Measurements from ENCODE around the gene ZNF813. TPM values are rescaled to one million over a fixed set of nuclear protein-coding genes. Genes with fewer than 3 reads are reported as not detected.

The ZNF813 gene
- total and polyA plus RNA-seq, 3 experiments from 2014 or later: 4.7 to 6.6 (median 5.6) TPM

DNA sequence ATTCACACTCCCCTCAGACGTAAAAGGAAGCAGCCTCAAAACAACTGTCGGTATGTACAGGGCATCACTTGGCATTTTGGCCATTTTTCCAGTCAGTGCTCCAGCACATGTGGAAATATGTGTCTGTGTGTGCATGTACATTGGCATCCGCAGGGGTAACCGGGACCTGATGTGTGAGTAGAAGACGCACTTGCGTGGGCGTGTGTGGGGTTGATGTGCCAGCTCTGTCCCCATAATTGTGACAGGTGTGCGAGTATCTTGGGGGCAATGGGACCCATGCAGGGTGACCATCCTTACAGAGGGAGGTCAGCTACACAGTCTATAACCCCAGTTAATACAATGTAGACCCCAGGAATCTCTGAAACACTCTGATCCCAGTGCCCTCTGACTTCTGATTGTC, 63.1 kb downstream of the ZNF813 start:
- peaks cover 9 to 52% (median 35%) of the 10 kb centered on the region in 3 donors for H3K36me3 Mint-ChIP-seq
- POLR2A ChIA-PET: no interaction called here

GRCh38 chr19:53531457-53531856, 63.9 kb downstream of the ZNF813 start:
- Histone ChIP-seq H3K27ac (ENCODE audit: low read depth, low read length) (no peak overlapping the region), H3K27me3 (ENCODE audit: insufficient read depth, low read length, poor library complexity, severe bottlenecking) (no peaks in the 10 kb centered on the region), H3K4me3 (ENCODE audit: low read length) (no peak overlapping the region), H3K9me3 (ENCODE audit: low read length) (no peaks in the 10 kb centered on the region), H3K4me1 (ENCODE audit: insufficient read depth, low read length) (no peaks in the 10 kb centered on the region), H3K36me3 (ENCODE audit: insufficient read depth, low read length) (no peaks in the 10 kb centered on the region)
- ChIA-PET POLR2A (no interaction called here), CTCF (no interaction called here)
- no peak for DNase-seq
- H3K36me3 Mint-ChIP-seq: peaks cover 6 to 49% (median 33%) of the 10 kb centered on the region in 3 donors
- peaks cover 0 to 31% (median 4%) of the 10 kb centered on the region in 5 donors for H3K9me3 Mint-ChIP-seq
- peaks cover 2 to 7% (median 3%) of the 10 kb centered on the region in 3 donors for H3K4me1 Mint-ChIP-seq
- no peaks in the 10 kb centered on the region for H3K27me3 Mint-ChIP-seq
- no peak overlapping the region for H3K4me3 Mint-ChIP-seq
- no peak overlapping the region for H3K27ac Mint-ChIP-seq

More for the DNA sequence above, 63.1 kb downstream of the ZNF813 start:
- no peaks in the 10 kb centered on the region for H3K4me1 ChIP-seq (ENCODE audit: insufficient read depth, low read length)
- H3K27me3 ChIP-seq (ENCODE audit: insufficient read depth, low read length, poor library complexity, severe bottlenecking): no peaks in the 10 kb centered on the region
- H3K4me3 ChIP-seq (ENCODE audit: low read length): no peak overlapping the region
- no peaks in the 10 kb centered on the region for H3K4me1 Mint-ChIP-seq
- DNase-seq: no peak
- no peak overlapping the region for H3K27ac Mint-ChIP-seq
- H3K4me3 Mint-ChIP-seq: no peak overlapping the region
- H3K27me3 Mint-ChIP-seq: no peaks in the 10 kb centered on the region
- H3K9me3 Mint-ChIP-seq: peaks cover 7 to 38% (median 11%) of the 10 kb centered on the region in 5 donors
- CTCF ChIA-PET: no interaction called here
- H3K36me3 ChIP-seq (ENCODE audit: insufficient read depth, low read length): no peaks in the 10 kb centered on the region
- H3K9me3 ChIP-seq (ENCODE audit: low read length): peaks cover 6% of the 10 kb centered on the region
- H3K27ac ChIP-seq (ENCODE audit: low read depth, low read length): no peak overlapping the region

- H3K27me3 Mint-ChIP-seq: no peaks in the 10 kb centered on the region
- no peak for DNase-seq
- H3K9me3 Mint-ChIP-seq: peaks cover 0 to 28% (median 2%) of the 10 kb centered on the region in 5 donors
- H3K36me3 Mint-ChIP-seq: peaks cover 4 to 47% (median 30%) of the 10 kb centered on the region in 3 donors
- ChIA-PET CTCF (no interaction called here), POLR2A (no interaction called here)
- no peak overlapping the region for H3K4me3 ChIP-seq (ENCODE audit: low read length)
- peaks cover 2 to 13% (median 10%) of the 10 kb centered on the region in 3 donors for H3K4me1 Mint-ChIP-seq
- H3K4me1 ChIP-seq (ENCODE audit: insufficient read depth, low read length): peaks cover 7% of the 10 kb centered on the region
- H3K9me3 ChIP-seq (ENCODE audit: low read length): no peaks in the 10 kb centered on the region
- H3K27ac Mint-ChIP-seq: no peak overlapping the region
- no peaks in the 10 kb centered on the region for H3K27me3 ChIP-seq (ENCODE audit: insufficient read depth, low read length, poor library complexity, severe bottlenecking)
- no peak overlapping the region for H3K4me3 Mint-ChIP-seq
- no peaks in the 10 kb centered on the region for H3K36me3 ChIP-seq (ENCODE audit: insufficient read depth, low read length)
- H3K27ac ChIP-seq (ENCODE audit: low read depth, low read length): no peak overlapping the region
These were observed 64.8 kb downstream of the ZNF813 start for GRCh38 chr19:53532362-53532761.

DNA sequence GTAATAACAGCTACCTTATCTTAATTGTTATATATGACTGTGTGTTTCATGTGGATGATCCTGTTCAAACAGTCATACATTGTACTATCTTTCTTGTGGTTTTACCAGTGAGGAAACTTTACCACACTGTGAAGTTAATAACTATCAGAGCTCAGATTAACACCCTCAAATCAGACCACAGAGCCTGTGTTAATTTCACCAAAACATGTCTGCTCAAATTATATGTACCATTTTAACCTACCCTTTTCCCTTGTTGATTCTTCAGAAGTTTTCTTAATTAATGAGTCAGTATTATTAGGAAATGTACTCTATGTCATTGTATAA, 68.7 kb downstream of the ZNF813 start:
- H3K27me3 ChIP-seq (ENCODE audit: insufficient read depth, low read length, poor library complexity, severe bottlenecking): no peaks in the 10 kb centered on the region
- H3K4me1 ChIP-seq (ENCODE audit: insufficient read depth, low read length): peaks cover 17% of the 10 kb centered on the region
- no peaks in the 10 kb centered on the region for H3K9me3 ChIP-seq (ENCODE audit: low read length)
- CTCF ChIA-PET: no interaction called here
- no peak overlapping the region for H3K4me3 ChIP-seq (ENCODE audit: low read length)
- H3K4me1 Mint-ChIP-seq: peaks cover 19 to 45% (median 32%) of the 10 kb centered on the region in 3 donors
- H3K36me3 ChIP-seq (ENCODE audit: insufficient read depth, low read length): no peaks in the 10 kb centered on the region
- peak overlapping the region in 7 of 8 donors; percentile 78 to 100 (median 84) for H3K27ac Mint-ChIP-seq
- peaks cover 0 to 14% of the 10 kb centered on the region in 2 donors for H3K27me3 Mint-ChIP-seq
- POLR2A ChIA-PET: interaction anchor here (1.5 kb wide), 1 partner anchor 16 kb away, joined by 5 read pairs; no protein-coding TSS in a partner anchor
- peak overlapping the region in 6 of 7 donors; percentile 29 to 94 (median 54) for H3K4me3 Mint-ChIP-seq
- DNase-seq: no peak
- H3K27ac ChIP-seq (ENCODE audit: low read depth, low read length): no peak overlapping the region
- peaks cover 0 to 14% (median 0%) of the 10 kb centered on the region in 5 donors for H3K9me3 Mint-ChIP-seq
- peaks cover 12 to 40% (median 33%) of the 10 kb centered on the region in 3 donors for H3K36me3 Mint-ChIP-seq

GRCh38 chr19:53537121-53537520, 69.6 kb downstream of the ZNF813 start:
- CTCF ChIA-PET: interaction anchor here (1.3 kb wide), 1 partner anchor 16 kb away, joined by 3 read pairs; no protein-coding TSS in a partner anchor
- H3K4me1 ChIP-seq (ENCODE audit: insufficient read depth, low read length): peaks cover 17% of the 10 kb centered on the region
- Mint-ChIP-seq H3K27ac (peak overlapping the region; percentile 98 to 100 (median 99)), H3K4me3 (peak overlapping the region; percentile 91 to 99 (median 94)), H3K9me3 (peaks cover 0 to 12% (median 0%) of the 10 kb centered on the region in 5 donors), H3K4me1 (peaks cover 23 to 52% (median 34%) of the 10 kb centered on the region in 3 donors), H3K36me3 (peaks cover 9 to 47% (median 30%) of the 10 kb centered on the region in 3 donors), H3K27me3 (peaks cover 0 to 14% of the 10 kb centered on the region in 2 donors)
- POLR2A ChIA-PET: interaction anchor here (1.3 to 1.5 kb wide), 2 partner anchors 17 to 18 kb away, joined by 5 read pairs; no protein-coding TSS in a partner anchor
- DNase-seq: peak in 2 of 5 donors; percentile 8 to 51
- peak overlapping the region; percentile 75 for H3K4me3 ChIP-seq (ENCODE audit: low read length)
- no peaks in the 10 kb centered on the region for H3K36me3 ChIP-seq (ENCODE audit: insufficient read depth, low read length)
- no peaks in the 10 kb centered on the region for H3K27me3 ChIP-seq (ENCODE audit: insufficient read depth, low read length, poor library complexity, severe bottlenecking)
- no peaks in the 10 kb centered on the region for H3K9me3 ChIP-seq (ENCODE audit: low read length)
- peak overlapping the region; percentile 95 for H3K27ac ChIP-seq (ENCODE audit: low read depth, low read length)

- H3K4me3 ChIP-seq (ENCODE audit: low read length): peak within 1 kb of the TSS; percentile 83
These were observed 70.2 kb downstream of the ZNF813 start, which contains the start of gene ZNF331 for GRCh38 chr19:53537521-53538377. ZNF331 (plus strand) TSS chr19:53538145; CDS start chr19:53569377, 31,232 bp downstream.

GRCh38 chr19:53538378-53539109, 71.0 kb downstream of the ZNF813 start:
- Mint-ChIP-seq H3K27ac (peak overlapping the region; percentile 98 to 100 (median 99)), H3K4me1 (peaks cover 24 to 58% (median 40%) of the 10 kb centered on the region in 3 donors), H3K36me3 (peaks cover 11 to 53% (median 28%) of the 10 kb centered on the region in 3 donors), H3K27me3 (peaks cover 0 to 14% of the 10 kb centered on the region in 2 donors), H3K4me3 (peak overlapping the region; percentile 91 to 99 (median 94)), H3K9me3 (peaks cover 0 to 10% (median 0%) of the 10 kb centered on the region in 5 donors)
- Histone ChIP-seq H3K36me3 (ENCODE audit: insufficient read depth, low read length) (no peaks in the 10 kb centered on the region), H3K9me3 (ENCODE audit: low read length) (no peaks in the 10 kb centered on the region), H3K27ac (ENCODE audit: low read depth, low read length) (peak overlapping the region; percentile 95), H3K4me1 (ENCODE audit: insufficient read depth, low read length) (peaks cover 17% of the 10 kb centered on the region), H3K27me3 (ENCODE audit: insufficient read depth, low read length, poor library complexity, severe bottlenecking) (no peaks in the 10 kb centered on the region), H3K4me3 (ENCODE audit: low read length) (peak overlapping the region; percentile 83)
- DNase-seq: no peak
- ChIA-PET POLR2A (interaction anchor here (1.3 kb wide), 1 partner anchor 18 kb away, joined by 3 read pairs; no protein-coding TSS in a partner anchor), CTCF (interaction anchor here (0.6 kb wide), 1 partner anchor 182 kb away, joined by 3 read pairs; no protein-coding TSS in a partner anchor)

More at GRCh38 chr19:53537521-53538377, 70.2 kb downstream of the ZNF813 start, which contains the start of gene ZNF331:
- H3K36me3 ChIP-seq (ENCODE audit: insufficient read depth, low read length): no peaks in the 10 kb centered on the region
- peak within 1 kb of the TSS; percentile 95 for H3K27ac ChIP-seq (ENCODE audit: low read depth, low read length)
- Mint-ChIP-seq H3K9me3 (peaks cover 0 to 12% (median 0%) of the 10 kb centered on the region in 5 donors), H3K27ac (peak within 1 kb of the TSS; percentile 98 to 100 (median 99)), H3K36me3 (peaks cover 11 to 52% (median 30%) of the 10 kb centered on the region in 3 donors), H3K27me3 (peaks cover 0 to 14% of the 10 kb centered on the region in 2 donors), H3K4me1 (peaks cover 24 to 57% (median 39%) of the 10 kb centered on the region in 3 donors), H3K4me3 (peak within 1 kb of the TSS; percentile 91 to 99 (median 94))
- H3K4me1 ChIP-seq (ENCODE audit: insufficient read depth, low read length): peaks cover 17% of the 10 kb centered on the region
- H3K9me3 ChIP-seq (ENCODE audit: low read length): no peaks in the 10 kb centered on the region
- CTCF ChIA-PET: interaction anchor here (1.3 kb wide), 1 partner anchor 17 kb away, joined by 3 read pairs; no protein-coding TSS in a partner anchor
- peak; percentile 87 to 96 (median 95) for DNase-seq
- H3K27me3 ChIP-seq (ENCODE audit: insufficient read depth, low read length, poor library complexity, severe bottlenecking): no peaks in the 10 kb centered on the region
- POLR2A ChIA-PET: interaction anchor here (1.3 to 1.5 kb wide), 3 partner anchors 17 kb away, joined by 3 to 5 read pairs (median 5); no protein-coding TSS in a partner anchor

Data from CD8-positive, alpha-beta memory T cell (primary cell).